Neural progenitor cell (in vitro differentiated cells): ENCODE data around the gene NUDT19. TPM values are rescaled to one million over a fixed set of nuclear protein-coding genes. Genes with fewer than 3 reads are reported as not detected.
A peak's percentile ranks its signal among the peaks of the same experiment; 100 is the strongest.
"Not testable (repeated sequence)": the region's sequence is repeated elsewhere in the genome, so short reads cannot be mapped to it uniquely, and the experiment has no call there.

Experiments used
- DNase-seq: peaks from one replicate; pipeline ENCODE4 v3.0.0-alpha.2; 2016; ENCODE audit warnings: low spot score
- H2AFZ ChIP-seq: fragments of 200-600 bp; sonication (generic); replicated peaks from 2 replicates; pipeline ENCODE4 v1.6.1; 2016; ENCODE audit warnings: antibody characterized with exemption
- H3F3A ChIP-seq: fragments of 200-600 bp; sonication (generic); 2 replicates; pipeline ENCODE4 v1.6.1; 2016; ENCODE audit warnings: antibody characterized with exemption, low read depth
- H3K27ac ChIP-seq: fragments of 200-600 bp; sonication (generic); 2 replicates; pipeline ENCODE4 v1.5.1; 2016; ENCODE audit warnings: mild to moderate bottlenecking
- H3K27me3 ChIP-seq: fragments of 200-600 bp; sonication (generic); 2 replicates; pipeline ENCODE4 v1.6.1; 2016; ENCODE audit warnings: mild to moderate bottlenecking, moderate library complexity
- H3K36me3 ChIP-seq: fragments of 200-600 bp; sonication (generic); 2 replicates; pipeline ENCODE4 v1.5.1; 2016
- H3K4me1 ChIP-seq: fragments of 200-600 bp; sonication (generic); 2 replicates; pipeline ENCODE4 v1.6.1; 2016; ENCODE audit warnings: mixed run types
- H3K4me2 ChIP-seq: fragments of 200-600 bp; sonication (generic); 2 replicates; pipeline ENCODE4 v1.6.1; 2016
- H3K4me3 ChIP-seq: fragments of 200-600 bp; sonication (generic); 2 replicates; pipeline ENCODE4 v1.5.1; 2016
- H3K79me2 ChIP-seq: fragments of 200-600 bp; sonication (generic); 2 replicates; pipeline ENCODE4 v1.6.1; 2016; ENCODE audit warnings: low read depth
- H3K9ac ChIP-seq: fragments of 200-600 bp; sonication (generic); 2 replicates; pipeline ENCODE4 v1.6.1; 2016
- H3K9me3 ChIP-seq: fragments of 200-600 bp; sonication (generic); 2 replicates; pipeline ENCODE4 v1.5.1; 2016; ENCODE audit warnings: low read depth
- H4K20me1 ChIP-seq: fragments of 200-600 bp; sonication (generic); 2 replicates; pipeline ENCODE4 v1.6.1; 2016; ENCODE audit warnings: low read depth
- H3K27ac Mint-ChIP-seq: 3 replicates; pipeline ENCODE4 v1.8.0; 2021; ENCODE audit warnings: mixed read lengths
- H3K27me3 Mint-ChIP-seq: 2 replicates; pipeline ENCODE4 v1.8.0; 2022; ENCODE audit warnings: low read depth, mild to moderate bottlenecking, inconsistent platforms, moderate library complexity, mixed read lengths; ENCODE audit not compliant: insufficient read depth
- H3K36me3 Mint-ChIP-seq: 3 replicates; pipeline ENCODE4 v1.8.0; 2021; ENCODE audit warnings: mixed read lengths
- H3K4me1 Mint-ChIP-seq: 3 replicates; pipeline ENCODE4 v1.8.0; 2021; ENCODE audit warnings: mixed read lengths
- H3K4me3 Mint-ChIP-seq: 3 replicates; pipeline ENCODE4 v1.8.0; 2021; ENCODE audit warnings: mild to moderate bottlenecking, moderate library complexity, mixed read lengths
- H3K9me3 Mint-ChIP-seq: 3 replicates; pipeline ENCODE4 v1.8.0; 2020; ENCODE audit warnings: mixed read lengths
- EZH2 ChIP-seq: fragments of 200-600 bp; sonication (generic); IDR thresholded peaks from 2 replicates; pipeline ENCODE4 v1.6.1; 2017; ENCODE audit warnings: antibody characterized with exemption, mild to moderate bottlenecking, moderate library complexity
- EZH2phosphoT487 ChIP-seq: fragments of 200-600 bp; sonication (generic); IDR thresholded peaks from 2 replicates; pipeline ENCODE4 v1.6.1; 2017; ENCODE audit warnings: antibody characterized with exemption
- total RNA-seq: library from RNA; depleted of rRNA; stranded (reverse); fragments of >200 nt; gene quantifications from 2 replicates; pipeline ENCODE4 v1.2.3, GENCODE V29; 2015; ENCODE audit warnings: low replicate concordance
- TF ChIP-seq, protein P1 (sequence below): fragments of 200-600 bp; sonication (generic); IDR thresholded peaks from 2 replicates; pipeline ENCODE4 v1.5.1; 2017; ENCODE audit warnings: antibody characterized with exemption, mild to moderate bottlenecking

NUDT19 gene
- total RNA-seq, 1 donor from 2014 or later = 4.4 TPM

DNA sequence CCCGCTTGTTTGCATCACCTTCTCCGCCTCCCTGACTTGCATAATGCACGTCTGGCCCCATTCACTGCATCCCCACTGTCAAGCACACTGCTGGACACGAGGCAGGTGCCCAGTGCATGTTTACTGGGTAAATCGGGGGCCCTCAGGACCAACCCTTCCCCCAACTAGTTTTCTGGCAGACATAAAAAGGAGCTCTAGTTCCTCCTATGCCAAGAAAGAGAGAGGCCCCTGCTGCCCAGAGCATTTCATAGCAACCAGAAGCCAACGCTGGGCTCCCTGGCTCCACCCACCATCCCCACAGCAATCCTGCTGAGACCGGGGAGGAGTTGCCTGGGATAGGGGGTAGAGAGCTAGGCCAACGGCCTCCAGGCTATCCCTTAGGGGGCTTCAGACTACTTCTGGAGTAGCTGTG is 39.9 kb upstream of the NUDT19 start:
- H2AFZ ChIP-seq = no peak overlapping the region
- no peaks in the 10 kb centered on the region for H3K79me2 ChIP-seq
- Mint-ChIP-seq H3K27ac (peak overlapping the region; percentile 75), H3K36me3 (peaks cover 6% of the 10 kb centered on the region), H3K27me3 (peaks cover 2% of the 10 kb centered on the region), H3K9me3 (no peaks in the 10 kb centered on the region), H3K4me3 (no peak overlapping the region), H3K4me1 (peaks cover 16% of the 10 kb centered on the region)
- peak overlapping the region; percentile 49 for H3K4me2 ChIP-seq
- H3K9me3 ChIP-seq = no peaks in the 10 kb centered on the region
- DNase-seq = peak; percentile 81
- peaks cover 2% of the 10 kb centered on the region for H3F3A ChIP-seq
- H3K36me3 ChIP-seq = no peaks in the 10 kb centered on the region
- H4K20me1 ChIP-seq = peaks cover 3% of the 10 kb centered on the region
- no peak overlapping the region for H3K4me3 ChIP-seq
- H3K27ac ChIP-seq = no peak overlapping the region
- peaks cover 4% of the 10 kb centered on the region for H3K4me1 ChIP-seq
- H3K27me3 ChIP-seq = no peaks in the 10 kb centered on the region
- no peak overlapping the region for H3K9ac ChIP-seq
- no peak for TF ChIP-seq EZH2
- TF ChIP-seq, protein P1, sequence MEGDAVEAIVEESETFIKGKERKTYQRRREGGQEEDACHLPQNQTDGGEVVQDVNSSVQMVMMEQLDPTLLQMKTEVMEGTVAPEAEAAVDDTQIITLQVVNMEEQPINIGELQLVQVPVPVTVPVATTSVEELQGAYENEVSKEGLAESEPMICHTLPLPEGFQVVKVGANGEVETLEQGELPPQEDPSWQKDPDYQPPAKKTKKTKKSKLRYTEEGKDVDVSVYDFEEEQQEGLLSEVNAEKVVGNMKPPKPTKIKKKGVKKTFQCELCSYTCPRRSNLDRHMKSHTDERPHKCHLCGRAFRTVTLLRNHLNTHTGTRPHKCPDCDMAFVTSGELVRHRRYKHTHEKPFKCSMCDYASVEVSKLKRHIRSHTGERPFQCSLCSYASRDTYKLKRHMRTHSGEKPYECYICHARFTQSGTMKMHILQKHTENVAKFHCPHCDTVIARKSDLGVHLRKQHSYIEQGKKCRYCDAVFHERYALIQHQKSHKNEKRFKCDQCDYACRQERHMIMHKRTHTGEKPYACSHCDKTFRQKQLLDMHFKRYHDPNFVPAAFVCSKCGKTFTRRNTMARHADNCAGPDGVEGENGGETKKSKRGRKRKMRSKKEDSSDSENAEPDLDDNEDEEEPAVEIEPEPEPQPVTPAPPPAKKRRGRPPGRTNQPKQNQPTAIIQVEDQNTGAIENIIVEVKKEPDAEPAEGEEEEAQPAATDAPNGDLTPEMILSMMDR = peak; percentile 28

DNA sequence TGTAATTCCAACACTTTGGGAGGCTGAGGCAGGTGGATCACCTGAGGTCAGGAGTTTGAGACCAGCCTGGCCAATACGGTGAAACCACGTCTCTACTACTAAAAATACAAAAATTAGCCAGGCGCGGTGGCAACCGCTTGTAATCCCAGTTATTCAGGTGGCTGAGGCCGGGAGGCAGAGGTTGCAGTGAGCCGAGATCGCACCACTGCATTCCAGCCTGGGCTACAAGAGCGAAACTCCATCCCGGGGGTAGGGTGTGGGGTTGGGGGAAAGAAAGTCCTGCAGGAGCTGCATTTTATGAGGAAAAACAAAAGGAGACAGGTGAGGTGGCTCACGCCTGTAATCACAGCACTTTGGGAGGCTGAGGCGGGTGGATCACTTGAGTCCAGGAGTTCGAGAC is 39.3 kb upstream of the NUDT19 start:
- H3K27me3 ChIP-seq, H3K79me2 ChIP-seq, H3K27ac ChIP-seq, H2AFZ ChIP-seq, H3K9me3 Mint-ChIP-seq, H3K4me1 ChIP-seq, H4K20me1 ChIP-seq, H3K4me2 ChIP-seq, H3K4me3 Mint-ChIP-seq, H3K9me3 ChIP-seq, H3K27me3 Mint-ChIP-seq, H3F3A ChIP-seq, H3K36me3 Mint-ChIP-seq, H3K27ac Mint-ChIP-seq, DNase-seq, H3K36me3 ChIP-seq, H3K4me3 ChIP-seq, H3K9ac ChIP-seq: not testable (repeated sequence)
- H3K4me1 Mint-ChIP-seq = peaks cover 16% of the 10 kb centered on the region

DNA sequence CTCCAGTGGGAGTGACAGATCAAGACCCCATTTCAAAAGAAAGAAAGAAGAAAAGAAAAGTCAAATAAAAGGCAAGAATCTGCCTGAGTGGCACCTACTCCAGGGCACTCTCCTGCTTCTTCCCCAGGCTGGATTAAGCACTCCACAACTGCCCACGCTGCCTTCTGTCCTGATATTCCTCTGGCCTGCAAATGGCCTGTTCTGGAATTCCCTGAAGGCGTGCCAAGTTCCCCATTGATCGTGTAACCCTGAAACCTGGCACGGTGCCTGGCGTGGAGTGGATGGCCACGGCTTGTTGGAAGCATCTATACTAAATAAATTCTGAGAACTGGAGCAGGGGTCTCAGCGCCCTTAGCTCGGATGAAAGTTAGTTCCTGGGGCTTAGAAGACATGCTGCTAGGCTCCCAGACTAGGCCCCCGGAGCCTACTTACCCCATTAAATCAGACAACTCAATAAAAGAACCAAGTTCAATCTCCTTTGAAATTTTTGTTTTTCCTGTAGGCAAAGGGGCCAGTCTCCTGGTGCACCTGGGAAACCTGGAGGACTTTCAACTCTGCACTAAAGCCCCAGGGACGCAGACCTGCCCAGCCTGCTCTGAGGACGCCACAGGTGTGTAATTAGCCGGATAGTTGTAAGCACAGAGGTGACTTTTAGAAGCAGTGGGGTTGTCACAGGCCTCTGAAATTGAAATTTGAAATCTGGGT is 38.6 kb upstream of the NUDT19 start:
- H3K4me1 Mint-ChIP-seq = peaks cover 16% of the 10 kb centered on the region
- Histone ChIP-seq H3K4me3 (no peak overlapping the region), H3K9me3 (no peaks in the 10 kb centered on the region), H4K20me1 (peaks cover 3% of the 10 kb centered on the region), H3K79me2 (no peaks in the 10 kb centered on the region), H3K27ac (no peak overlapping the region), H3K36me3 (no peaks in the 10 kb centered on the region), H3K4me2 (no peak overlapping the region), H3K27me3 (no peaks in the 10 kb centered on the region), H2AFZ (no peak overlapping the region), H3F3A (peaks cover 2% of the 10 kb centered on the region), H3K9ac (no peak overlapping the region), H3K4me1 (peaks cover 4% of the 10 kb centered on the region)
- TF ChIP-seq, protein P1 = no peak
- TF ChIP-seq EZH2 = no peak
- no peak for TF ChIP-seq EZH2phosphoT487
- H3K36me3 Mint-ChIP-seq = peaks cover 2% of the 10 kb centered on the region
- no peak overlapping the region for H3K4me3 Mint-ChIP-seq
- H3K27me3 Mint-ChIP-seq = peaks cover 2% of the 10 kb centered on the region
- H3K27ac Mint-ChIP-seq = peak overlapping the region; percentile 53
- DNase-seq = no peak
- H3K9me3 Mint-ChIP-seq = no peaks in the 10 kb centered on the region

DNA sequence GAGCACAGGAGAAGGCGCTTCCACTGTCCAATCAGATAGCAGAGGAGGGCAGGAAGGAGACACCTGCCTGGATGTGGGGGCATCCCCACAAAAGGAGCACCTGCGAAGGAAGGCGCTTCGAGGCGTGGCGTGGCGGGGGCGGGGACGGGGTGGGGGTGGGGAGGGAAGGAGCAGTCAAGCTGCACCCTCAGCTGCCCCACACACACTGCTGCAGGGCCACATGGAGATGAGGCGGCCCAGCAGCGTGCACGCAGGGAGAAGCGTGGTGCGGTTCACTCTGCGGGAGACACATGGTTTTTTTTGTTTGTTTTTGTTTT is 38.1 kb upstream of the NUDT19 start:
- Histone ChIP-seq H4K20me1 (peaks cover 3% of the 10 kb centered on the region), H3F3A (peaks cover 2% of the 10 kb centered on the region), H2AFZ (no peak overlapping the region), H3K27ac (no peak overlapping the region), H3K4me2 (no peak overlapping the region), H3K4me1 (peaks cover 4% of the 10 kb centered on the region), H3K36me3 (no peaks in the 10 kb centered on the region), H3K27me3 (no peaks in the 10 kb centered on the region), H3K9ac (no peak overlapping the region), H3K79me2 (no peaks in the 10 kb centered on the region), H3K9me3 (no peaks in the 10 kb centered on the region), H3K4me3 (no peak overlapping the region)
- H3K36me3 Mint-ChIP-seq = peaks cover 2% of the 10 kb centered on the region
- H3K4me3 Mint-ChIP-seq = no peak overlapping the region
- peaks cover 2% of the 10 kb centered on the region for H3K27me3 Mint-ChIP-seq
- DNase-seq = no peak
- no peak overlapping the region for H3K27ac Mint-ChIP-seq
- peaks cover 16% of the 10 kb centered on the region for H3K4me1 Mint-ChIP-seq
- TF ChIP-seq EZH2 (no peak), EZH2phosphoT487 (no peak)
- TF ChIP-seq, protein P1 = no peak
- no peaks in the 10 kb centered on the region for H3K9me3 Mint-ChIP-seq

DNA sequence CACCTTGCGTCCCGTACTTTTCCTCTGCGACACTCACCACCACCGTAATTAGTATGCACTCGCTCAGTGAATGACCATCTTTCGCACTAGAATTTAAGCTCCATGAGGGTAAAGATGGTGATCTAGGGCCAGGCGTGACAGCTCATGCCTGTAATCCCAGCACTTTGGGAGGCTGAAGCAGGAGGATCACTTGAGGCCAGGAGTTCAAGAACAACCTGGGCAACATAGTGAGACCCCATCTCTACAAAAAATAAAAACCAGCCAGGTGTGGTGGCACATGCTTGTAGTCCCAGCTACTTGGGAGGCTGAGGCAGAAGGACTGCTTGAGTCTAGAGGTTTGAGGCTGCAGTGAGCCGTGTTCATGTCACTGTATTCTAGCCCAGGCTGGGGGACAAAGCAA is 35.2 kb upstream of the NUDT19 start:
- H3K4me3 ChIP-seq, H3K27me3 ChIP-seq, DNase-seq, H3K27ac Mint-ChIP-seq, H3K27ac ChIP-seq, H2AFZ ChIP-seq, H3K4me1 ChIP-seq, H3K4me2 ChIP-seq, H3F3A ChIP-seq, H3K36me3 ChIP-seq, H3K9me3 ChIP-seq, H3K27me3 Mint-ChIP-seq, H3K36me3 Mint-ChIP-seq, H3K9ac ChIP-seq, H3K4me3 Mint-ChIP-seq, H3K9me3 Mint-ChIP-seq: not testable (repeated sequence)
- peaks cover 15% of the 10 kb centered on the region for H4K20me1 ChIP-seq
- peaks cover 16% of the 10 kb centered on the region for H3K4me1 Mint-ChIP-seq
- peaks cover 10% of the 10 kb centered on the region for H3K79me2 ChIP-seq
